ENCODE results near the gene OR10J4.
"Not testable (repeated sequence)": the region's sequence is repeated elsewhere in the genome, so short reads cannot be mapped to it uniquely, and the experiment has no call there.

OR10J4 gene

DNA sequence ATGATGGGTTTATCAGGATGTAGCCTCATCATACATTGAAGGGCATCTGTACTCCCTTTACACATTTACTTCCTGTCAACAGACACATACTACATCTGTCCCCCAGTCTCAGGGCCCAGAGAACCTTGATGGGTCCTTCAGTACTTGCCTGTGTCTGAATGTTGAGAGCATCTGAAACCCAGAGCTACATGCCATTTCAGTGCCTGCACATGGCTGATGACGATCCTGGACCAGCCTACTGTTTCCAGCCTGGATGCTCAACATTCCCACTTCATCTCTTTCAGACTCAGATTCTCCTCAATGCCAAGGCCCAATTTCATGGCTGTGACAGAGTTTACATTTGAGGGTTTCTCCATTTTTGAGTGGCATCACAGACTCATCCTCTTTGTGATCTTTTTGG is at the start of gene OR10J4:
TSS of gene OR10J4 (plus strand) at position 301 of the 400 bp plus-strand sequence.
- DNase-seq (ENCODE audit: low read depth) = no peak

GRCh38 chr1:159406821-159407220 is 25.2 kb upstream of the OR10J4 start:
- no peak for DNase-seq (ENCODE audit: low read depth)

- DNase-seq (ENCODE audit: low read depth) = no peak
Observed at GRCh38 chr1:159408862-159409400, 23.1 kb upstream of the OR10J4 start.

DNA sequence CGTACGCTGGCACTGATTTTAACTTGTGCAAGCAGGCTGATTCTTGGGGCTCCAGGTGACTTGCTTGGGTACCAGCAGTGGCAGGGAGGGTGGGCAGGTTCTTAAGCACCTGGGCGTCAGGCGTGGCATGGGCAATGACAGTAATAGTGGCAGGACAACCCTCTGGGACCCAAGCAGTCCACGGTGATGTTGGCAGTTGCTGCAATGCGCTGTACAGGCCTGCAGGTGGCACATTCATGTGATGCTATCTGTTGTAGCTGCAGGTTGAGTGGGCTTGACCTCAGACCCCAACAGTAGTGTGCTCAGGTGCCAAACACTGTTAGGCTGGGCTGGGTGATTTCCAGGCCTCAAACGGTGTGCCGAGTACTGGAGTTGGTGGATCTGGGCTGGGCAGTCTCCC is 10.2 kb upstream of the OR10J4 start:
- DNase-seq (ENCODE audit: low read depth) = no peak

DNA sequence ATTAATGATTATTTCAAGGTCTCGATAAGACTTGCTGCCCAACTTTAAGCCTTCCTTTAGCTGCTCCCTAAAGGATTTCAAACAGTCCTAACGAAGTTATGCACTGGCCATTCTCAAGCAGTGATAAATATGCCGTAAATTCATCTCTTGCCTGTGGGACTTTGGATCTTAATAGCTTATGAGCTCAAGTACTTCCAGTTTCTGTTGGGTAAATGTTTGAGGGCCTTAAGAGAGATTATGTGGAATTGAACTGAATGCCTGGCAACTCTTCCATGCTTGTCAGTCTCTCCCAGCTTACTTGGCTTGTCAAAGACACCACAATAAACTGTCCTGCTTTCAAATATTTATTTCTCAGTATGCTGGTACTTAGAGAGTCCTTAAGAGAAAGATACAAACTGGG is 3.5 kb upstream of the OR10J4 start:
- no peak for DNase-seq (ENCODE audit: low read depth)

- peak; percentile 79 for DNase-seq (ENCODE audit: low read depth)
Observed at GRCh38 chr1:159429074-159429861, 2.7 kb upstream of the OR10J4 start.

GRCh38 chr1:159430985-159431384 is 1.0 kb upstream of the OR10J4 start:
- no peak for DNase-seq (ENCODE audit: low read depth)

DNA sequence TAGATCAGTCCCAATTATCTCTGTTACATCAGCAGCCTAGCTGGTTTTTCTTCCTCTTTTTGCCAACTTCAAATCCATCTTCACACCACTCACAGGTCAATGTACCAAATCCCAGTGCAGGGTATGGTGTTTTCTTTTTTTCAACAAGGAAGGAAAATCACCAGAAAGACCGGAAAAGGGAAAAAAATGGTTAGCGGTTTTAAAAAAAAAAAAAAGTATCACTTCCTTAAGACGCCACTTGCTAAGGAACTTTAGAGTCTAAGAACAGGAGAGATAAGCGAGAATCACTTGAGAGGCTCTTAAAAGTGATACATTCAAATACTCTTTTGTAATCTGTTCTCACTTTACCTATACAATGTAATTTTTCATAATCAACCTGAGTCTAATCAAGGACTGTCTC is 4.5 kb downstream of the OR10J4 start:
- DNase-seq (ENCODE audit: low read depth) = no peak

GRCh38 chr1:159439422-159439821 is 7.4 kb downstream of the OR10J4 start, which contains the start of gene OR10J1:
TSS of gene OR10J1 (plus strand) at chr1:159439722. CDS start at chr1:159439792, 70 bp downstream.
- no peak for DNase-seq (ENCODE audit: low read depth)

DNA sequence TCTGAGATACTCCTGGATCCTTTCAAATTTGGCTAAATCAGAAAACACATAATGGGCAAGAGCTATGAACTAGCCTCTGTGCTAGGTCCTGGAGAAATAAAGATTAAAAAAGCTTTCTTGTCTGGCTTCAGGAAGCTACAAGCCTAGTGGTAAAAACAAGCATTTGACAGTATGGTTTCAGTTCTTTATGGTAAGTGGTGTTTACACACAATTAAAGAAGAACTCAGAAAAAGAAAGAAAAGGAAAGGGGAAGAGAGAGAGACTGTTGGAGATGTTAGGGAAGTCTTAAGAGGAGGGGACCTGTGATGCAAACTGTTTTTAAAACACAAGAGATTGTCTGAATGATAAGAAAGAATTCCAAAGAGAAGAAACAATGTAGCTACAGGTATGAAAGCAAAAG is 9.4 kb downstream of the OR10J4 start:
- DNase-seq (ENCODE audit: low read depth) = no peak

- DNase-seq (ENCODE audit: low read depth) = no peak
Observed at GRCh38 chr1:159442428-159442827, 10.4 kb downstream of the OR10J4 start.

DNA sequence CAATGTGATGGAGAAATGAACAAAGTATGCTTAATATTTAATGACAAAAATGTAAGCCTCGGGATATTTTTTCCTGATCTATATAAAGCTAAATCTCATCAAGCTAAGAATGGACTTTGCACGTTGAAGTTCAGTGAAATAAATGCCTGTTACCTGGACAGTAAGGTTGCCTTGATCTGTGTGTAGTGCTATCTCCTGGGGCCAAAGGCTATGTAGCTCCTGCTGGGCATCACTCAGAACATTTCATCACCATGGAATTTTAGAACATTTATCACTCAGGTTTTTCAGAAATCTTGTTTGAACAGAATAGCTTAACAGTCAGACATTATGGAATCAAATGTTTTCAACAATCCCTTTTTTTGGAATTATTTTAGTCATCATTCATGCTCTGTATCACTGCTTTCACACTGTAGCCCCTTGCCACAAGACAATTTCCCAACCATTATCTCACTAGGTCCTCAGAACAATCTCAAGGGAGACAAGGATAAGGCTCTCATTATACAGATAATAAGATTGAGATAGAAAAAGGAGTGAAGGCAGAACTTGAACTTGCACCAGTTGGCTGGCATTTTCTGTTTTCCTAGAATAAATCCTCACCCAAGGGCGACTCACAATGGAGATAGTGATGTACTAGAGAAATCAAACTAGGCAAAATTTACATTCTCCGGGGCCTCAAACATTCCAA is 11.2 kb downstream of the OR10J4 start:
- no peak for DNase-seq (ENCODE audit: low read depth)

- DNase-seq (ENCODE audit: low read depth) = no peak
Observed at GRCh38 chr1:159444511-159444910, 12.5 kb downstream of the OR10J4 start.

GRCh38 chr1:159448181-159448580 is 16.2 kb downstream of the OR10J4 start:
- no peak for DNase-seq (ENCODE audit: low read depth)

DNA sequence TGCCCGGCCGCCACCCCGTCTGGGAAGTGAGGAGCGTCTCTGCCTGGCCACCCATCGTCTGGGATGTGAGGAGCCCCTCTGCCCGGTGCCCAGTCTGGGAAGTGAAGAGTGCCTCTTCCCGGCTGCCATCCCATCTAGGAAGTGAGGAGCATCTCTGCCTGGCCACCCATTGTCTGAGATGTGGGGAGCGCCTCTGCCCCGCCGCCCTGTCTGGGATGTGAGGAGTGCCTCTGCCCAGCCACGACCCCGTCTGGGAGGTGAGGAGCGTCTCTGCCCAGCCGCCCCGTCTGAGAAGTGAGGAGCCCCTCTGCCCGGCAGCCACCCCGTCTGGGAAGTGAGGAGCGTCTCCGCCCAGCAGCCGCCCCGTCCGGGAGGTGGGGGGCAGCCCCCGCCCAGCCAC is 17.6 kb downstream of the OR10J4 start:
- not testable (repeated sequence) for DNase-seq (ENCODE audit: low read depth)

GRCh38 chr1:159459551-159459950 is 27.5 kb downstream of the OR10J4 start:
- no peak for DNase-seq (ENCODE audit: low read depth)

DNA sequence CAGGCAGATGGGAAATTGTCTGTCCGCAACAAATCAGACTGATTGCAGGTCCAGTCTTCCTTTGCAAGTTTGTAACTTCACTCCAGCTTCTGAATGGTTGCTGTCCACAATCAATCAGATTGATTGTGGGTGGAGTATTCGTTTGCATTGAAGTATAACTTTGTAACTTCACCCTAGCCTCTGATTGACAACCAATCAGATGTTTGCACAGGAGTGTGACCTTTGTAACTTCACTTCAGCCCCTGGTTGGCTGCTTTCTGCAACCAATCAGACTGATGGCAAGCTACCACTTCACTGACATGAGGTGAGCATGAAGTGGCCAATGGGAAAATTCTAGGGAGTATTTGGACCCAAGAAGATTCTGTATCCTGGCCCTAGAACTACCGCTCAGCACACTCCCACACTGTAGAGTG is 33.2 kb downstream of the OR10J4 start:
- DNase-seq (ENCODE audit: low read depth) = no peak

DNA sequence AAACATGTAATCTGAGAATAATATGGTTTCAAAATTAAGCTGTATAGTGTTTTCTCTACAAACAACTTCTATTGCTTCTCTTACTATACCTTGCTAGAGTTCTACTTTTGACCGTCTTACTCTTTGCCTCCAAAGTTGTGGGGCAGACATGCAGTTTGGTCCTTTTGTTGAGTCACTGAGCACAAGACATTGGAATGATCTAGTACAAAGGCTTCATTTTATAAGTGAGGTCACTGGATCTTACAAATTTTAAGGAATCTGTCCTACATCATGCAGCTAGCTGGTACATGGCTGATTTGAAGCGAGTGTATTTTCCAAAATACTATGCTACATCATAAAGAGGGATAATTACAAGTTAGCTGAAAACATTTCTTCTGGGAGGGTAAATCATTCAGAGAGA is 36.3 kb downstream of the OR10J4 start:
- DNase-seq (ENCODE audit: low read depth) = no peak

- DNase-seq (ENCODE audit: low read depth) = peak; percentile 4
Observed at GRCh38 chr1:159469921-159470533, 38.0 kb downstream of the OR10J4 start.

DNA sequence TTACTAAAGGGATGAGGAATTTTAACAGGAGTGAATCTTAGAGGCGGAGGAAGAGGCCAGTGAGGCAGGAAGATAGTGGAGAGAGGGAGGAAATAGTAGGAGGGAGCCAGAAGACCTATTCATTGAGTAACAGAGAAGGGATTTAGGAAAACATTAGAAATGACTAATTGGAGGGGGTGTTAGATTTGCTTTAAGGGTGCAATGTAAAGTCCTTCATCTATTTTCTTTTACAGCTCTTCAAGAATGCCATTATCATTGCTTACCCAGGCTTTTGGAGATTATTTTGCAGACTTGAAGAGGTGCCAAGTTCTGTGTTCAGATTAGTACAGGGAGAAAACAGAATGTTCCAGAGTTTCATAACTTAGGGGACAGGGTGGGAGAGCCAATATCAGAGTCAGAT is 41.3 kb downstream of the OR10J4 start:
- DNase-seq (ENCODE audit: low read depth) = no peak

GRCh38 chr1:159474926-159475325 is 42.9 kb downstream of the OR10J4 start:
- DNase-seq (ENCODE audit: low read depth) = no peak

All from GM04504 (cell line).